Esophagus squamous epithelium (tissue), 4 donors: ENCODE measurements around the gene MAN1C1.

Experiments used
- POLR2A ChIP-seq, 4 donors: fragments of 450-650 bp; IDR thresholded peaks; one replicate each; pipeline ENCODE4 v1.6.1; 2017; ENCODE audit warnings: antibody characterized with exemption in 4 of 4, mild to moderate bottlenecking in 4 of 4, moderate library complexity in 3 of 4
- TF ChIP-seq, protein P1 (sequence below), 6 experiments: fragments of 450-650 bp in 4 of 6; fragments of 200-600 bp in 2 of 6; sonication (generic) in 2 of 6; IDR thresholded peaks; one replicate each; pipeline ENCODE4 v1.5.1; 2016 to 2019; ENCODE audit warnings: antibody characterized with exemption in 6 of 6, mild to moderate bottlenecking in 4 of 6, moderate library complexity in 4 of 6

GRCh38 chr1:25613091-25613490 is 3.5 kb upstream of the MAN1C1 start:
- TF ChIP-seq, protein P1, sequence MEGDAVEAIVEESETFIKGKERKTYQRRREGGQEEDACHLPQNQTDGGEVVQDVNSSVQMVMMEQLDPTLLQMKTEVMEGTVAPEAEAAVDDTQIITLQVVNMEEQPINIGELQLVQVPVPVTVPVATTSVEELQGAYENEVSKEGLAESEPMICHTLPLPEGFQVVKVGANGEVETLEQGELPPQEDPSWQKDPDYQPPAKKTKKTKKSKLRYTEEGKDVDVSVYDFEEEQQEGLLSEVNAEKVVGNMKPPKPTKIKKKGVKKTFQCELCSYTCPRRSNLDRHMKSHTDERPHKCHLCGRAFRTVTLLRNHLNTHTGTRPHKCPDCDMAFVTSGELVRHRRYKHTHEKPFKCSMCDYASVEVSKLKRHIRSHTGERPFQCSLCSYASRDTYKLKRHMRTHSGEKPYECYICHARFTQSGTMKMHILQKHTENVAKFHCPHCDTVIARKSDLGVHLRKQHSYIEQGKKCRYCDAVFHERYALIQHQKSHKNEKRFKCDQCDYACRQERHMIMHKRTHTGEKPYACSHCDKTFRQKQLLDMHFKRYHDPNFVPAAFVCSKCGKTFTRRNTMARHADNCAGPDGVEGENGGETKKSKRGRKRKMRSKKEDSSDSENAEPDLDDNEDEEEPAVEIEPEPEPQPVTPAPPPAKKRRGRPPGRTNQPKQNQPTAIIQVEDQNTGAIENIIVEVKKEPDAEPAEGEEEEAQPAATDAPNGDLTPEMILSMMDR (IDR thresholded peaks at IDR 0.05) = no peak
- no peak for TF ChIP-seq POLR2A (IDR thresholded peaks at IDR 0.05)
